CD4-positive, alpha-beta T cell treated with Interleukin-15 for 1 hour (primary cell): Measurements from ENCODE around the gene TCF25.
A peak's percentile ranks its signal among the peaks of the same experiment; 100 is the strongest.
"Not testable (repeated sequence)": the region's sequence is repeated elsewhere in the genome, so short reads cannot be mapped to it uniquely, and the experiment has no call there.

Experiments
- DNase-seq: peaks from one replicate; pipeline ENCODE4 v3.0.0-alpha.2; 2020

TCF25 gene, protein sequence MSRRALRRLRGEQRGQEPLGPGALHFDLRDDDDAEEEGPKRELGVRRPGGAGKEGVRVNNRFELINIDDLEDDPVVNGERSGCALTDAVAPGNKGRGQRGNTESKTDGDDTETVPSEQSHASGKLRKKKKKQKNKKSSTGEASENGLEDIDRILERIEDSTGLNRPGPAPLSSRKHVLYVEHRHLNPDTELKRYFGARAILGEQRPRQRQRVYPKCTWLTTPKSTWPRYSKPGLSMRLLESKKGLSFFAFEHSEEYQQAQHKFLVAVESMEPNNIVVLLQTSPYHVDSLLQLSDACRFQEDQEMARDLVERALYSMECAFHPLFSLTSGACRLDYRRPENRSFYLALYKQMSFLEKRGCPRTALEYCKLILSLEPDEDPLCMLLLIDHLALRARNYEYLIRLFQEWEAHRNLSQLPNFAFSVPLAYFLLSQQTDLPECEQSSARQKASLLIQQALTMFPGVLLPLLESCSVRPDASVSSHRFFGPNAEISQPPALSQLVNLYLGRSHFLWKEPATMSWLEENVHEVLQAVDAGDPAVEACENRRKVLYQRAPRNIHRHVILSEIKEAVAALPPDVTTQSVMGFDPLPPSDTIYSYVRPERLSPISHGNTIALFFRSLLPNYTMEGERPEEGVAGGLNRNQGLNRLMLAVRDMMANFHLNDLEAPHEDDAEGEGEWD

GRCh38 chr16:89873109-89873971 is at the start of gene TCF25:
Gene TCF25, plus strand, starts transcription at chr16:89873592. Its CDS starts 76 bp downstream, at chr16:89873668.
- DNase-seq, result peak; percentile 84

DNA sequence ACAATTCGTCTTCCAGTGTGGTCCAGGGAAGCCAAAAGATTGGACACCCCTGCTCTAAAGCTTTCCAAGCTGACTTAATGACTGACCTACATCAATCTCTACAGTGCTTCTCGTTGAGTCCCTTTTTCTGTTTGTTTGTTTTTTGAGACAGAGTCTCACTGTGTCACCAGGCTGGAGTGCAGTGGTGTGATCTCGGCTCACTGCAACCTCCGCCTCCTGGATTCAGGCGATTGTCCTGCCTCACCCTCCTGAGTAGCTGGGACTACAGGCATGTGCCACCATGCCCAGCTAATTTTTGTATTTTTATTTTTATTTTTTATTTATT is 49.6 kb upstream of the TCF25 start:
- not testable (repeated sequence) for DNase-seq

- no peak for DNase-seq
Measured at GRCh38 chr16:89826531-89827382, 46.6 kb upstream of the TCF25 start.

DNA sequence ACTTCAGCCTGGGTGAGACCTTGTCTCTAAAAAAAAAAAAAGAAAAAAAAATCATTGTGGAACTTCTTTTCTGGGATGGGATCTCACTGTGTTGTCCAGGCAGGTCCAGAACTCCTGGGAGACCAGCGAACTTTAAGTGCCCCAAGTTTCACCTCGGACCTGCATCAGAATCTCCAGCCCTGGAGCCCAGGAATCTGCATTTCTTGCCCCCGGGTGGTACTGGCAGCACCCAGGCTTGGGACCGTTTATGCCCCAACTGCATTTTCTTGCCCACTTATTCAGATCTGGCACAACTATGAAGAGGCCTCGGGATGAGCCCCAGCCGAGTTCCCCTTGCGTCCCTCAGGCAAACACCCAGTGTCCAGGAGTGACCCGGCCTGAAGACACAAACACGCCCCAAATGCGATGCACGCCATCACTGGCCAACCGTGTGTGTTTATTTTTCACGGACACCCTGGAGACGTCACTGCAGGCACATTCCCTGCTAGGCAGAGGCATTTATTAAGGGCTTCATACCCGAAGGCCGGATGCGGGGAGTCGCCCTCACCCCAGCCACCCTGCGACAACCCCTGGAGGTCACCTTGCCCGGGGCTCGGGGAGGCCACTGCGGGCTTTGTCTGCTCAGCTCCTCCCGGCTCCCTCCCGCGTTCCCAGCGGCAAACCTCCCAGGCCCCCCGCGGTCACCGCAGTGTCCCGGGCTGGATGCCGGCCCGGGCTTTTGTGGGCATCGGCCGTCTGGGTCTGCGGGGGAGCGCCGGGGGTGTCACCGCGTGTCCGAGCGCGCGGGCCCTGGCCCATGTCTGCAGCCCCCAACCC is 45.8 kb upstream of the TCF25 start:
- DNase-seq, result no peak

DNA sequence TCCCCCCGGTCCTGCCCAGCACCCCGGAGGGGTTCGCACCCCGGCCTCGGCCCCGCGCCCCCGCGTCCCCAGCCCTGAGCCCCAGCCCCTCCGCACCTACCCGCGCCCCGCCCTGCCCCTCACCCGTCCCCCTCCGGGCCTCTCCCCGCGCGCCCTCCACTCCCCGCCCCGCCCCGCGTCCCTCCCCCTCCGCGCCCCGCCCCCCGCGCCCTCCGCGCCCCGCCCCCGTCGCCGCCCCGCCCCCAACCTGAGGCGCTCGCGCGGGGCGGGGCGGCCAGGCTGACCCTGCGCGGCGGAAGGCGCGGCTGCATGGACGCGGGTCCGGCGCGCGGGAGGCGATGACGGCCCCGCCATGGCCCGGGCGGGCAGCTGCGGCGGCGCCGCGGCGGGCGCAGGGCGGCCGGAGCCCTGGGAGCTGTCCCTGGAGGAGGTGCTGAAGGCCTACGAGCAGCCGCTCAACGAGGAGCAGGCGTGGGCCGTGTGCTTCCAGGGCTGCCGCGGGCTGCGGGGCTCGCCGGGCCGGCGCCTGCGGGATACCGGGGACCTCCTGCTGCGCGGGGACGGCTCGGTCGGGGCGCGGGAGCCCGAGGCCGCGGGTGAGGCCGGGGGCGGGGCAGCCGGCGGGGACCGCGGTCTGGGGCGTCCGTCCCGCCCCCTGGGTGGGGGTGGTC is 45.1 kb upstream of the TCF25 start, which contains the start of gene SPIRE2:
TSS of gene SPIRE2 (plus strand) at position 277 of the 671 bp plus-strand sequence. CDS start at position 353, 76 bp downstream.
- peak; percentile 70 for DNase-seq

DNA sequence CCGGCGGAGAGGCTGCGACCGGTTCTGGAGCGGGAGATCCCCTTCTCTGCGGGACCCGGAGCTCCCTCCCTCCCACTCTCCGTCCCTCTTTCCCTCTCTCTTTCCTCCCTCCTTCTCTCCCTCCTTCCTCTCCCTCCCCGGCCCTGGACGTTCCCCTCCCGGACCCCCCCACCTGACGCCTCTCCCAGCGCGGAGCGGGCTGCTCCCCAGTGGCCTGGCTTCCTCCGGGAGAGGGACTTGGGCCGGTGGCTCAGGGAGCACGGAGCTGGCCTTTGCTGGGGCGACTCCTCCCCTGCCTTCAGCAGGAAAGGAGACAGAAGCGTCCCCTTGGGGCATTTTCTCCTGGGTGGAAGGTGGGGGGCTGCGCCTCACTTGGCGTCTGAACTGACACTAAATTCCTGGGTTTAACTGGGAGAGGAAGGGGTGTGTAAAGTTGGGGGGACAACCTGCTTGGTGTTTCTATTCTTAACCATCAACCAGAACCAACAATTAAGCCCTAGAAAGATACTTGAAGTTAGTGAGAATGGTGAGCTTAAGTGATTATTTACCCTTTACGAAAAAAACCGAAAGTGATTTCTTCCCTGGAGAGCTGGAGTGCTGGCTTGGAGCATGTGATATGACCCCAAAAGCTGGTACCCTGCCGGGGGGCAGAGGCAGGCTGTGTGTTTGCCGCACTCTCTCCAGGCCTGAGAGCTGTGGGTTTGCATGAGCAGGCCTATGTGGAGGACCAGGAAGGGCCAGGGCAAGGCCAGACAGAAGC is 44.3 kb upstream of the TCF25 start:
- no peak for DNase-seq

DNA sequence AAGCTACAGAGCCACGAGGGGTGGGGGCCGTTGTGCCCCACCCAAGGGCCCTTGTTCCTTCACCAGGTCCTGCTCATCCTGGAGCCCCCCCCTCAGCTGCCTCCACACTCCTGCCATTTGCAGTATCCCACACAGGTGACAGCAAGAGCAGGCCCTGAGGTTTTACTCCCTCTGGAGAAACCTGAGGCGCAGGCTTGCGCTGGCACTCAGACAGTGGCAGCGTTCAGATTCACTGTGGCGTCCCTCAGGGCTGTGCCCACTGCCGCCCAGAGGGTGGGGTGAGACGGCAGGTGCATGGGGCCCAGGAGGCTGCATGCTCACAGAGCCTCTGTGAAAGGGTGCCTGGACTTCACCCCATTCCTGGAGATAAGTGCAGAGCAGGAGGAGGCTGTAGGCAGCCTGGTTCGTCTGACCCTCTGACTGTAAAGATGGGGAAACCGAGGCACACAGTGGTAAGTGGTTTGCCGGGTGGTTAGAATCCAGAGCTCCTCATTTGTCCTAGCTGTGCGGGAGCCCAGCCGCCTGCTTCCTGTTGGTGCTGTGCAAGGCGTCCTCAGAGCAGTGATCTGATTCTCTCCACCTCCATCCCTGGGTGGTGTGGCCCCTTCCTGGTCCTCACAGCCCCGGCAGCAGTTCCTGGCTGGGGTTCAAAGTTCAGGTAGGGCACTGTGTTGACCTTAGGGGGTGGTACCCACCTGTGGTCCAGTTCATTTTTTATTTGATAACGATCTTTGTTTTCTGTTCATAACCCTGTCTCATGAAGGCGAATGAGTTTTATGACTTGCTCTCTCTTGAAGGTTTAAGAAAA is 43.6 kb upstream of the TCF25 start:
- no peak for DNase-seq

DNA sequence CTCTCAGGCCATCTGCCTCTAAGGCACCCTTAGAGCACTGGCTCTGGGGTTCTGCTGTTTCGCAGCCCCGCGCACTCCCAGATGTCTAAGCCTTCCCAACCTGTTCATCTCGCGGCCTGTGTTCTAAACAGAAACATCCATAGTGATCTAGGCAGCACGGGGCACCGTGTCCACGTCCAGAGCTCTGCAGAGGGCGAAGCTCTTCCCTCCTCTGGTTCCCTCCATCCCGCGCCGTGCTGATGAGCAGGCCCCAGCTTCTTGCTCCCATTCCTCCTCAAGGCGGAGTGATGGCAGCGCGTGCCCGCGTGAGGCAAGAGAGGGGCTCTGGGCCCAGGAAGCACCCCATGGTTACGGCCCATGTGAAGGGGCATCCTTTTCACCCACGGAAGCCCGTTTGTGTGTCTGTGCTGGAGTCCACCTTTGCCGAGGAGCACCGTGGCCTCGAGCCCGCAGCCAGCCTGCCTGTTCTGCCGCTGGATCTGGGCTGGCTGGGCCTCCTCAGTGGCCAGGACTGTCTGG is 41.5 kb upstream of the TCF25 start:
- no peak for DNase-seq

DNA sequence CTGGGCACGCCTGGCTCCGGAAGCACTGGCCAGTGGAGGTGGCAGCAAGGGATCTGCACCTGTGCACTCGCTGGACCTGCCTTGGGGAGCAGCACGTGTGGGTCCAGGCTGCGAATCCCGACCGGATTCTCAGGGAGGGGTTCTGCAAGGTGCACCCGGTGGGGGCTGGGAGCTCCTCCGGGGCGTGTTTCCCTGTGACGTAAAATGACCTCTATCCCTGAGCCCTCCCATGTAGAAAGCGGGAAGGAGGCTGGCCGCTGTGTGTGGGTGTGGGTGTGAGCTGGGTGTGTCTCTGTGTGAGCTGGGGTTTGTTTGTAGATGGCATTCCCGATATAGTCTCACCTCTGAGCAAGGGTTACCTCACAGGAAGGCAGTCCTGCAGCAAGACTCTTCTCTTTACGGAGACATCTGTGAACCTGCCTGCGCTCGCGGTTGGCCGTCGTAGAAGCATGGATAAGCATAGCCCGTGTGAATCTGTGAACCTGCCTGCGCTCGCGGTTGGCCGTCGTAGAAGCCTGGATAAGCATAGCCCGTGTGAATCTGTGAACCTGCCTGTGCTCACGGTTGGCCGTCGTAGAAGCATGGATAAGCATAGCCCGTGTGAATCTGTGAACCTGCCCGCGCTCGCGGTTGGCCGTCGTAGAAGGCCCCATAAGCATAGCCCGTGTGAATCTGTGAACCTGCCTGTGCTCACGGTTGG is 39.6 kb upstream of the TCF25 start:
- not testable (repeated sequence) for DNase-seq

DNA sequence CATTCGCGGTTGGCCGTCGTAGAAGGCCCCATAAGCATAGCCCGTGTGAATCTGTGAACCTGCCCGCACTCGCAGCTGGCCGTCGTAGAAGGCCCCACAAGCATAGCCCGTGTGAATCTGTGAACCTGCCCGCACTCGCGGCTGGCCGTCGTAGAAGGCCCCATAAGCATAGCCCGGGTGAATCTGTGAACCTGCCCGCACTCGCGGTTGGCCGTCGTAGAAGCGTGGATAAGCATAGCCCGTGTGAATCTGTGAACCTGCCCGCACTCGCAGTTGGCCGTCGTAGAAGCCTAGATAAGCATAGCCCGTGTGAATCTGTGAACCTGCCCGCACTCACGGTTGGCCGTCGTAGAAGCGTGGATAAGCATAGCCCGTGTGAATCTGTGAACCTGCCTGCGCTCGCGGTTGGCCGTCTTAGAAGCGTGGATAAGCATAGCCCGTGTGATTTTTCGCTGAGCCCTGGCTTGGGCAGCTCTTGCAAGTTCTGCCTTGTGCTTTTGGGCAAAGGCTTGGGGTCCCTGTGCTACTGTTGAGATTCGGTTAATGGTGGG is 38.5 kb upstream of the TCF25 start:
- not testable (repeated sequence) for DNase-seq

GRCh38 chr16:89836484-89836883 is 36.9 kb upstream of the TCF25 start:
- not testable (repeated sequence) for DNase-seq

DNA sequence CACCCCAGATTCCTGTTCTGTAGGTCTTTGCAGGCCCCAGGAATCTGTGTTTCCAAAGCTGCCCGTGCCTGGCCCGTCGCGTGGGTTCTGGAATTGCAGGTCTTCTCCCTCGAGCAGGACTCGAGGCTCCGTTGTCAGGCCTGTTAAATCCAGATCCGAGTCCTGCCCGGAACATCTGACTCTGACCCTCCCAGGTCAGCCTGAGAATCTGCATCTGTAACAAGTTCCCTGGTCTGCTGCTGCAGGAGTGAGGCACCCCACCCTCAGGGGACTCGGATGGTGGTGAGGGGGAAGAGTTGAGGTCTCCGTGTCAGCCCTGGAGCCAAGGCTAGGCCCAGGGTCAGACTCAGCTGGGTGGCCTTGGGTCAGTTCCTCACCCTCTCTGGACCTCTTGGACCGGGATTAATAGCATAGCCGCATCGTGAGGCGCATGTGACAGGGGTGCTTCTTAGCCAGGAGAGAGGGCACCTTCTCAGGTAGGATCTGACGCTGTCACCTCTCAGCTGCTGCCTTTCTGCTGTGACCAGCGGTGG is 36.3 kb upstream of the TCF25 start:
- DNase-seq, result no peak

GRCh38 chr16:89841275-89841674 is 32.1 kb upstream of the TCF25 start:
- peak; percentile 62 for DNase-seq

GRCh38 chr16:89842471-89843408 is 30.7 kb upstream of the TCF25 start:
- no peak for DNase-seq

DNA sequence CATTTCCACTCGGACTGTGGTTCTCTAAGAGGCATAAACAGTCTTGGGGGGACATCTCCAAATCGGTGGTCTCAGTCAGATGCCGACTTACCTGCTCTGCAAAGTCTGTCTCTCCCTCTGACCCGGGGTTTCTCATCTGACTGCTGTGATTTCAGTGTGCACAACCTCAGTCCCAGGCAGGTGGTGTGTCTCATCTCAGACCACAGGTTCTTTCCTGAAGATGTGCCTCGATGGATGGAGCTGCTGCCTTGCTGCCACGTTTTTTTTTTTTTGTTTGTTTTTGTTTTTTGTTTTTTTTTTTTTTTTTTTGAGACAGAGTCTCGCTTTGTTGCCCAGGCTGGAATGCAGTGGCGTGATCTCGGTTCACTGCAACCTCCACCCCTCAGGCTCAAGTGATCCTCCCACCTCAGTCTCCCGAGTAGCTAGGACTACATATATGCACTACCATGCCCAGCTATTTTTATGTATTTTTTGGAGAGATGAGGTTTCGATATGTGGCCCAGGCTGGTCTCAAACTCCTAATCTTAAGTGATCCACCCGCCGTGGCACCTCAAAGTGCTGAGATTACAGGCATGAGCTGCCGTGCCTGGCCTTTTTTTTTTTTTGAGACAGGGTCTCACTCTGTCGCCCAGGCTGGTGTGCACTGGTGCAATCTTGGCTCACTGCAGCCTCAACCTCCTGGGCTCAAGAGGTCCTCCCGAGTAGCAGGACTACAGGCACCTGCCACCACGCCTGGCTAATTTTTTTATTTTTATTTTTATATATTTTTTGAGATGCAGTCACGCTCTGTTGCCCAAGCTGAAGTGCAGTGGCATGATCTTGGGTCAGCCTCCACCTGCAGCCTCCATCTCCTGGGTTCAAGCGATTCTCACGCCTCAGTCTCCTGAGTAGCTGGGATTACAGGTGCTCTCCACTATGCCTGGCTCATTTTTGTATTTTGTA is 29.7 kb upstream of the TCF25 start:
- DNase-seq, result no peak
